Keratinocyte (primary cell): ENCODE data around the gene CARMIL1. TPM values are rescaled to one million over a fixed set of nuclear protein-coding genes. Genes with fewer than 3 reads are reported as not detected.

Experiments used
- DNase-seq: peaks from one replicate; pipeline ENCODE4 v3.0.0-alpha.2; 2011; ENCODE audit warnings: low read depth, missing footprints, low spot score
- FAIRE-seq: peaks from 2 replicates; lab custom pipeline; 2011; peaks lifted over from hg19 to GRCh38; lab: Jason Lieb, UNC
- H2AFZ ChIP-seq: 2 replicates; pipeline ENCODE4 v1.6.0; 2012; ENCODE audit warnings: low read length, control low read depth, inconsistent platforms; ENCODE audit not compliant: control insufficient read depth
- H3K27ac ChIP-seq: 2 replicates; pipeline ENCODE4 v1.5.1; 2011; ENCODE audit warnings: low read length; ENCODE audit not compliant: control insufficient read depth, insufficient read depth
- H3K27me3 ChIP-seq: 3 replicates; pipeline ENCODE4 v1.6.0; 2011; ENCODE audit warnings: low read length; ENCODE audit not compliant: control insufficient read depth, insufficient read depth; ENCODE audit errors: extremely low read depth
- H3K36me3 ChIP-seq, 2 experiments: 2 replicates in 1 of 2; 3 replicates in 1 of 2; pipeline ENCODE4 v1.5.1; 2011; ENCODE audit warnings: low read length in 2 of 2, mild to moderate bottlenecking in 1 of 2; ENCODE audit not compliant: control insufficient read depth in 2 of 2, insufficient read depth in 2 of 2; ENCODE audit errors: extremely low read depth in 1 of 2
- H3K4me1 ChIP-seq: 3 replicates; pipeline ENCODE4 v1.5.1; 2011; ENCODE audit warnings: low read length; ENCODE audit not compliant: control insufficient read depth, insufficient read depth; ENCODE audit errors: extremely low read depth
- H3K4me2 ChIP-seq: 3 replicates; pipeline ENCODE4 v1.6.0; 2011; ENCODE audit warnings: low read depth, low read length; ENCODE audit not compliant: control insufficient read depth, insufficient read depth; ENCODE audit errors: extremely low read depth
- H3K4me3 ChIP-seq, 3 experiments: fragments of 200-600 bp in 1 of 3; sonication (generic) in 1 of 3; 2 replicates in 2 of 3; 3 replicates in 1 of 3; pipeline ENCODE4 v1.5.1; 2011 to 2016; ENCODE audit warnings: low read length in 3 of 3, mild to moderate bottlenecking in 3 of 3, control low read depth in 2 of 3, inconsistent platforms in 1 of 3, low read depth in 1 of 3, mixed read lengths in 1 of 3, mixed run types in 1 of 3, moderate library complexity in 1 of 3; ENCODE audit not compliant: control insufficient read depth in 2 of 3, insufficient read depth in 2 of 3; ENCODE audit errors: extremely low read depth in 1 of 3
- H3K79me2 ChIP-seq: 2 replicates; pipeline ENCODE4 v1.6.0; 2012; ENCODE audit warnings: low read length; ENCODE audit not compliant: control insufficient read depth, insufficient read depth
- H3K9ac ChIP-seq: 3 replicates; pipeline ENCODE4 v1.6.0; 2011; ENCODE audit warnings: low read length; ENCODE audit not compliant: control insufficient read depth, insufficient read depth; ENCODE audit errors: extremely low read depth
- H3K9me1 ChIP-seq: 3 replicates; pipeline ENCODE4 v1.6.0; 2011; ENCODE audit warnings: low read length; ENCODE audit not compliant: control insufficient read depth, insufficient read depth; ENCODE audit errors: extremely low read depth
- H3K9me3 ChIP-seq: 2 replicates; pipeline ENCODE4 v1.5.1; 2012; ENCODE audit warnings: low read depth, low read length; ENCODE audit not compliant: control insufficient read depth
- H4K20me1 ChIP-seq: 3 replicates; pipeline ENCODE4 v1.6.0; 2011; ENCODE audit warnings: low read length; ENCODE audit not compliant: control insufficient read depth, insufficient read depth; ENCODE audit errors: extremely low read depth
- CTCF ChIP-seq, 3 experiments: IDR thresholded peaks in 1 of 3; conservative IDR thresholded peaks in 1 of 3; optimal IDR thresholded peaks in 1 of 3; 2 replicates in 2 of 3; 3 replicates in 1 of 3; pipeline versions ENCODE3 to v1.5.1; 2011; ENCODE audit warnings: low read length in 3 of 3, mild to moderate bottlenecking in 3 of 3, moderate library complexity in 2 of 3, control low read depth in 1 of 3, inconsistent platforms in 1 of 3; ENCODE audit not compliant: insufficient read depth in 2 of 3; ENCODE audit errors: extremely low read depth in 1 of 3
- EZH2 ChIP-seq: IDR thresholded peaks from one replicate; pipeline ENCODE4 v1.6.1; 2012; ENCODE audit warnings: inconsistent platforms, mild to moderate bottlenecking, low read length, moderate library complexity
- dilution Hi-C: fragments of 300-500 bp; cut with MboI; formaldehyde crosslinking; loops from one replicate; pipeline ENCODE4 v1.7.0; 2020; ENCODE audit warnings: low sequenced_read_pairs; ENCODE audit not compliant: extremely low pct_ligation_motif_present
- polyA plus RNA-seq, 5 experiments: library from polyadenylated mRNA; depleted of rRNA in 3 of 5; stranded (reverse) in 3 of 5; stranded (forward) in 1 of 5; unstranded in 1 of 5; fragments of >200 nt; gene quantifications; 1 replicate in 1 of 5; 2 replicates in 3 of 5; 3 replicates in 1 of 5; pipeline versions ENCODE4 v1.2.1 to v1.2.3, GENCODE V29; 2011 to 2012; ENCODE audit warnings: missing spikeins in 2 of 5, low read depth in 1 of 5, low replicate concordance in 1 of 5

Gene CARMIL1
- polyA plus RNA-seq, 1 donor (not counting 4 experiments of a cell fraction or from before 2014, with no cell fraction given), result 18.9 TPM

DNA sequence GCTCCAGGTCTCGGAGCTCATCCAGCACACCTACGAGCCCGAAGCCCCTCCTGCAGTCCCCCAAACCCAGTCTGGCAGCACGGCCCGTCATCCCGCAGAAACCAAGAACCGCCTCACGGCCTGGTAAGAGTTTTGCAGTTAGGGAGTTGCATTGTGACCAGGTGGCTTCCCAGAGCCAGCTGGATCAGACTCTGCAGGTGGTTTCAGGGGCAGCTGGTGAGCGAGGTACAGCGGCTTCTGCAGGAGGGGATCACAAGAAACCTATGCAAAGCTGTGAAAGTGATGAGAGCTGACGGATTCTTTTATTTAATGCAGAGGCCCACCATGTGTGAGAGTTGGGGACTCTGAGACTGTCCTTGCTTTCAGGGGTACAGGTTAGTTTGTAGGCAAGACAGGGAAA, 327.0 kb downstream of the CARMIL1 start:
- Histone ChIP-seq H3K36me3 (peaks cover 0 to 3% of the 10 kb centered on the region in 2 experiments), H3K4me3 (no peak overlapping the region), H3K9ac (no peak overlapping the region), H3K4me1 (no peaks in the 10 kb centered on the region), H3K79me2 (no peaks in the 10 kb centered on the region), H2AFZ (no peak overlapping the region), H4K20me1 (no peaks in the 10 kb centered on the region), H3K9me1 (no peaks in the 10 kb centered on the region), H3K27ac (no peak overlapping the region), H3K27me3 (no peaks in the 10 kb centered on the region), H3K9me3 (no peaks in the 10 kb centered on the region), H3K4me2 (no peak overlapping the region)
- dilution Hi-C loops, result no loop called here
- no peak for FAIRE-seq
- no peak for DNase-seq
- TF ChIP-seq EZH2, result no peak
- TF ChIP-seq CTCF (optimal IDR thresholded peaks at IDR 0.05 in 1 of 3, IDR thresholded peaks at IDR 0.05 in 1 of 3, conservative IDR thresholded peaks at IDR 0.05 in 1 of 3; ENCODE audit: extremely low read depth in 1 of 3, insufficient read depth in 2 of 3, low read length in 3 of 3), result no peak

DNA sequence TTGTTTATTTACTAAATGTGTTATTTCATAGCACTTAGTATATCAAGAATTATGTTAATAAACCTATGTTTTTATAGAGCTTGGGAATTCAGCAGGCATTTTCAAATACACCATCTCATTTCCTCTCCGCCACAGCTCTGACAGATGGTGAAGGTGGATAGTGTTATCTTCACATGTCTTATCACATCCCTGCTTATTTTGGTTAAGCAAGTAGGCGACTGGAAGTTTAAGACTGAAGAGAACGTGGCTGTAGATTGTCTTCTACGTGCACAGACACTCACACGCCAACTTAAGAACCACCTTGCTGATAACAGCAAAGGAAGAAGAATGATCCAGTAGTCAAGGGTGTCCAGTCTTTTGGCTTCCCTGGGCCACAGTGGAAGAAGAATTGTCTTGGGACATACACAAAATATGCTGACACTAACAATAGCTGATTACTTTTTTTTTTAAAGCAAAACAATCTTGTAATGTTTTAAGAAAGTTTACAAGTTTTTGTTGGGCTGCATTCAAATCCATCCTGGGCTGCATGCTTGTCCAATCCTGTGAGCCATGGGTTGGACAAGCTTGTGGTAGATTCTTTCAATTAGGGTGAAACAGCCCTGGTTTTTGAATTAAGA, 329.5 kb downstream of the CARMIL1 start:
- Histone ChIP-seq H3K4me2 (no peak overlapping the region), H3K79me2 (no peaks in the 10 kb centered on the region), H3K4me1 (no peaks in the 10 kb centered on the region), H3K9me3 (no peaks in the 10 kb centered on the region), H3K27ac (no peak overlapping the region), H3K27me3 (no peaks in the 10 kb centered on the region), H3K4me3 (no peak overlapping the region), H2AFZ (no peak overlapping the region), H3K36me3 (peaks cover 0 to 4% of the 10 kb centered on the region in 2 experiments), H4K20me1 (no peaks in the 10 kb centered on the region), H3K9ac (no peak overlapping the region), H3K9me1 (no peaks in the 10 kb centered on the region)
- DNase-seq (no peak), FAIRE-seq (no peak)
- dilution Hi-C loops, result no loop called here
- TF ChIP-seq EZH2, result no peak
- no peak for TF ChIP-seq CTCF (optimal IDR thresholded peaks at IDR 0.05 in 1 of 3, IDR thresholded peaks at IDR 0.05 in 1 of 3, conservative IDR thresholded peaks at IDR 0.05 in 1 of 3; ENCODE audit: extremely low read depth in 1 of 3, insufficient read depth in 2 of 3, low read length in 3 of 3)
